Parathyroid adenoma (tissue), 2 donors: ENCODE results near the gene CELSR1.

Experiments used
- H2AFZ ChIP-seq: fragments of 300-600 bp; sonication (generic); one replicate; pipeline ENCODE4 v1.7.0; 2017; ENCODE audit warnings: antibody characterized with exemption, mild to moderate bottlenecking
- H3K27ac ChIP-seq: fragments of 300-600 bp; sonication (generic); one replicate; pipeline ENCODE4 v1.7.0; 2017
- H3K27me3 ChIP-seq: fragments of 300-600 bp; sonication (generic); one replicate; pipeline ENCODE4 v1.7.0; 2017; ENCODE audit warnings: low read length; ENCODE audit not compliant: control insufficient read depth, insufficient read depth
- H3K36me3 ChIP-seq: fragments of 300-600 bp; sonication (generic); one replicate; pipeline ENCODE4 v1.7.0; 2017; ENCODE audit warnings: low read length; ENCODE audit not compliant: control insufficient read depth, insufficient read depth
- H3K4me1 ChIP-seq: fragments of 300-600 bp; sonication (generic); one replicate; pipeline ENCODE4 v1.7.0; 2017; ENCODE audit warnings: control low read depth
- H3K4me2 ChIP-seq: fragments of 300-600 bp; sonication (generic); one replicate; pipeline ENCODE4 v1.7.0; 2017; ENCODE audit warnings: low read length
- H3K4me3 ChIP-seq: fragments of 300-600 bp; sonication (generic); one replicate; pipeline ENCODE4 v1.7.0; 2017; ENCODE audit warnings: low read depth, low read length
- H3K79me2 ChIP-seq: fragments of 300-600 bp; sonication (generic); one replicate; pipeline ENCODE4 v1.7.0; 2017; ENCODE audit warnings: control low read depth
- H3K9ac ChIP-seq: fragments of 300-600 bp; sonication (generic); one replicate; pipeline ENCODE4 v1.7.0; 2017; ENCODE audit warnings: mild to moderate bottlenecking
- H3K9me3 ChIP-seq: fragments of 300-600 bp; sonication (generic); one replicate; pipeline ENCODE4 v1.7.0; 2017; ENCODE audit warnings: low read length; ENCODE audit not compliant: control insufficient read depth
- TF ChIP-seq, protein P1 (sequence below): fragments of 300-600 bp; sonication (generic); IDR thresholded peaks from one replicate; pipeline ENCODE4 v1.7.0; 2017; ENCODE audit warnings: antibody characterized with exemption, mild to moderate bottlenecking
- donor health status: primary hyperparathyroidism.

Gene CELSR1

DNA sequence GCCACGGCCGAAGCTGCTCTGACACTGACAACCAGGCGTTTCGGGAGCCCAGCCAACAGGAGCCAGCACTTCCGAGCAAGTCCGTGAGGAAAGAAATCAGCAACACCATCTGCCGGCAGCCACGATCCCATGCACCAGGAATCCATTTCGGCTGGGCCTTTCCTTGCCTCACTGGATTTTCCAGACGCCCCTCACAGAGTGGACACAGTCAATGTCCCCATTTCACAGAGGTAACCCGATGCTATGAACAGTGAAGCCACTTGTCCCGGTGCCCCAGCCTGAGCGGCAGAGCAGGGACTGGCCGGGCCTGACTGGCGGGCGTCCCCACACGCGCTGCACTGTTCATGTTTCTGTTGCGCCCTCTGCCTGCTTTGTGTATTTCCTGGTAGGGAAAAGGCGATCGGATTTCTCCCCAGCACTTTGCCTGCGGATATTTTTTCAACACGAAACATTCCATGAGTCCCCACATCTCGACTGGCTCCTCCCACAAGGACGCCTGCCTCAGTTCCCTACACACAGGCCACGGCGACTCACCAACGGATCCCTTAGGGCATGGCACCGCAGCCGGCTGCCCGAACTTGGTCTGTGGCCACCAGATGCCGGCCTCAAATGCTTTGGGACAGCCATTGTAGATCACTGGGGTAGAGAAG, 146.6 kb downstream of the CELSR1 start:
- Histone ChIP-seq H3K4me1 (no peaks in the 10 kb centered on the region), H3K4me3 (no peak overlapping the region), H3K79me2 (no peaks in the 10 kb centered on the region), H3K9ac (no peak overlapping the region), H3K9me3 (no peaks in the 10 kb centered on the region), H3K27ac (no peak overlapping the region), H3K4me2 (no peak overlapping the region), H2AFZ (peak overlapping the region; percentile 53), H3K27me3 (no peaks in the 10 kb centered on the region), H3K36me3 (no peaks in the 10 kb centered on the region)
- TF ChIP-seq, protein P1, sequence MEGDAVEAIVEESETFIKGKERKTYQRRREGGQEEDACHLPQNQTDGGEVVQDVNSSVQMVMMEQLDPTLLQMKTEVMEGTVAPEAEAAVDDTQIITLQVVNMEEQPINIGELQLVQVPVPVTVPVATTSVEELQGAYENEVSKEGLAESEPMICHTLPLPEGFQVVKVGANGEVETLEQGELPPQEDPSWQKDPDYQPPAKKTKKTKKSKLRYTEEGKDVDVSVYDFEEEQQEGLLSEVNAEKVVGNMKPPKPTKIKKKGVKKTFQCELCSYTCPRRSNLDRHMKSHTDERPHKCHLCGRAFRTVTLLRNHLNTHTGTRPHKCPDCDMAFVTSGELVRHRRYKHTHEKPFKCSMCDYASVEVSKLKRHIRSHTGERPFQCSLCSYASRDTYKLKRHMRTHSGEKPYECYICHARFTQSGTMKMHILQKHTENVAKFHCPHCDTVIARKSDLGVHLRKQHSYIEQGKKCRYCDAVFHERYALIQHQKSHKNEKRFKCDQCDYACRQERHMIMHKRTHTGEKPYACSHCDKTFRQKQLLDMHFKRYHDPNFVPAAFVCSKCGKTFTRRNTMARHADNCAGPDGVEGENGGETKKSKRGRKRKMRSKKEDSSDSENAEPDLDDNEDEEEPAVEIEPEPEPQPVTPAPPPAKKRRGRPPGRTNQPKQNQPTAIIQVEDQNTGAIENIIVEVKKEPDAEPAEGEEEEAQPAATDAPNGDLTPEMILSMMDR = no peak

DNA sequence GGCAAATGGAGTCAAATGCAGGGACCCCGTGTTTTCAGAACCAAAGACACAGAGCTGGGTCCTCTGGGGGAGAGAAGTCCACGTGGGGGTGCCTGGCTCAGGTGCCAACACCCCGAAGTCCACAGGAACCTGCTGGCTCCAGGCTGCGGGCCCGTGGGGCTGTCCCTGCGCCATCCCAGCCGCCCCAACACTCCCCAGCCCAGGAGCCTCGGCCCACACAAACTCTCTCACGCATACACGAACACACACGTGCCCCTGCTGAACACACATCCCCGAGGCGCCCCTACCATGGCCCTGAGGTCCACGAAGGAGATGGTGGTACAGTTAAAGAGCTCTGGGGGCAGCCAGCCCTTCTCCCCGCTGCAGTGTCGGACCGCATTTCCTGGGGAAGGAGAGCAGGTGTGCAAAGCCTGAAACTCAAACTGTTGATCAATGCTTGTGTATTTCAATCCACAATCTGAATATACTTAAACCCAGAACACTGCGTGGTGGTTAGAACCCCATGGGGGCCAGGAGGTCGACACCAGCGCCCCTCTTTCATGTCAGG, 147.2 kb downstream of the CELSR1 start:
- no peaks in the 10 kb centered on the region for H3K27me3 ChIP-seq
- TF ChIP-seq, protein P1 = no peak
- no peaks in the 10 kb centered on the region for H3K4me1 ChIP-seq
- H3K9ac ChIP-seq = no peak overlapping the region
- H3K36me3 ChIP-seq = no peaks in the 10 kb centered on the region
- no peak overlapping the region for H3K27ac ChIP-seq
- H2AFZ ChIP-seq = peak overlapping the region; percentile 53
- no peaks in the 10 kb centered on the region for H3K9me3 ChIP-seq
- no peak overlapping the region for H3K4me2 ChIP-seq
- H3K4me3 ChIP-seq = no peak overlapping the region
- H3K79me2 ChIP-seq = no peaks in the 10 kb centered on the region

DNA sequence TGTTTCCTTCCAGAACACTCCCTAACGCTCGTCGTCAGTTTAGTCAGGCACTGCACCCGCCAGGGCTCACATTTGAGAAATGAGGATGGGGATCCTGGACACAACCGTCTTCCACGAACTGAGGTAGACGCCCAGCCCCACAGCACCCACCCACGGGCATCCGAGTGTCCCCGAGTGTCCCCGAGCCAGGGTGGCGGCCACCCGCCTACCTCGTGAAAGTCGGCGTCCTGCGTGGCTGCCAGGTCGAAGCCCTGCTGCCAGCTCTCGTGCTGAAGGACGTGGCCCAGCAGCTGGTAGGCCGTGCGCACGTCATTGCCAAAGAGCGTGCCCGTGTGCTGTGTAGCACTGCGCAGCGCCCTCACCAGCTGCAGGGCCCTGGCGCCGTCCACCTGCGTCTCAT, 148.3 kb downstream of the CELSR1 start:
- H3K4me2 ChIP-seq = no peak overlapping the region
- H3K79me2 ChIP-seq = no peaks in the 10 kb centered on the region
- no peak overlapping the region for H2AFZ ChIP-seq
- no peaks in the 10 kb centered on the region for H3K9me3 ChIP-seq
- TF ChIP-seq, protein P1 = no peak
- no peaks in the 10 kb centered on the region for H3K36me3 ChIP-seq
- H3K4me1 ChIP-seq = no peaks in the 10 kb centered on the region
- H3K27ac ChIP-seq = no peak overlapping the region
- no peak overlapping the region for H3K4me3 ChIP-seq
- H3K9ac ChIP-seq = no peak overlapping the region
- H3K27me3 ChIP-seq = no peaks in the 10 kb centered on the region

DNA sequence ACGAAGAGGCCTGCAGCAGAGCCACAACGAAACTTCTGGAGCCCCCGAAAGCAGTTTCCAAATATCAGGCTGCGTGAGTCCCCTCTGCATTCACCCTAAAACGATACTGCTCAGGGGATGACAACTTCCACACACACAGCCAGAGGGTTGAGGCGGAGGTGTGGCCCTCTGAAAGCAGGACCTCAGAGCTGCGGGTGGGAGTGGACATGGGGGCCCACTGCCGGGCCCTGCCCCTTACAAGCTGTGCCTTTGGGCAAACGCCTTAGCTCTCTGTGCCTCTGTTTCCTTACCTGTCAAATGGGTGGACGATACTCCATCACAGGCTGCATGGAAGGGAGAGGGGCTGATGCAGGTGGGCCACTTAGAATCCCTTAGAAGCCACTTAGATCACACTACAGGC, 148.8 kb downstream of the CELSR1 start:
- TF ChIP-seq, protein P1 = no peak
- no peaks in the 10 kb centered on the region for H3K9me3 ChIP-seq
- H3K9ac ChIP-seq = no peak overlapping the region
- no peak overlapping the region for H2AFZ ChIP-seq
- H3K79me2 ChIP-seq = no peaks in the 10 kb centered on the region
- H3K4me1 ChIP-seq = no peaks in the 10 kb centered on the region
- no peaks in the 10 kb centered on the region for H3K27me3 ChIP-seq
- H3K4me2 ChIP-seq = no peak overlapping the region
- H3K36me3 ChIP-seq = no peaks in the 10 kb centered on the region
- H3K4me3 ChIP-seq = no peak overlapping the region
- H3K27ac ChIP-seq = no peak overlapping the region

DNA sequence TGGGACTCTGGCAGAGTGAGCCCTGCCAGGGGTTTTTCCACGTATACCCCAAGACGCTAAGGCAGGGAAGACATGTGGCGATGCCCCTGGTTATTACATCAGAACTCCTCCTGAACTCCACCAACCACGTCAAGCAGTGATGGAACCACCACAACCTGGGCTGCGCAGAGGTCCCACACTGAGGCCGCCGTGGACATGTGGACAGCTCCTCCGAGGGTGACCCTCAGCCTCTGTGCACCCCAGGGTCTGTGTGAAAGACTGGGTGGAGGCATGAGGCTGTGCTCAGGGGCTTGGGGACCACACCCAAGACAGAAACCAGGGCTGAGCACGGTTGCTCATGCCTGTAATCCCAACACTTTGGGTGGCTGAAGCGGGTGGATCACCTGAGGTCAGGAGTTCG, 149.7 kb downstream of the CELSR1 start:
- Histone ChIP-seq H2AFZ (no peak overlapping the region), H3K9me3 (no peaks in the 10 kb centered on the region), H3K4me1 (no peaks in the 10 kb centered on the region), H3K4me2 (no peak overlapping the region), H3K4me3 (no peak overlapping the region), H3K27me3 (no peaks in the 10 kb centered on the region), H3K79me2 (no peaks in the 10 kb centered on the region), H3K36me3 (no peaks in the 10 kb centered on the region), H3K9ac (no peak overlapping the region), H3K27ac (no peak overlapping the region)
- TF ChIP-seq, protein P1 = no peak
